EH (cell line): ENCODE measurements around the gene ABI2.
"Not testable (repeated sequence)": the region's sequence is repeated elsewhere in the genome, so short reads cannot be mapped to it uniquely, and the experiment has no call there.

Experiments used
- DNase-seq: peaks from one replicate; pipeline ENCODE4 v3.0.0-alpha.2; 2015; ENCODE audit warnings: low read depth

The ABI2 gene

DNA sequence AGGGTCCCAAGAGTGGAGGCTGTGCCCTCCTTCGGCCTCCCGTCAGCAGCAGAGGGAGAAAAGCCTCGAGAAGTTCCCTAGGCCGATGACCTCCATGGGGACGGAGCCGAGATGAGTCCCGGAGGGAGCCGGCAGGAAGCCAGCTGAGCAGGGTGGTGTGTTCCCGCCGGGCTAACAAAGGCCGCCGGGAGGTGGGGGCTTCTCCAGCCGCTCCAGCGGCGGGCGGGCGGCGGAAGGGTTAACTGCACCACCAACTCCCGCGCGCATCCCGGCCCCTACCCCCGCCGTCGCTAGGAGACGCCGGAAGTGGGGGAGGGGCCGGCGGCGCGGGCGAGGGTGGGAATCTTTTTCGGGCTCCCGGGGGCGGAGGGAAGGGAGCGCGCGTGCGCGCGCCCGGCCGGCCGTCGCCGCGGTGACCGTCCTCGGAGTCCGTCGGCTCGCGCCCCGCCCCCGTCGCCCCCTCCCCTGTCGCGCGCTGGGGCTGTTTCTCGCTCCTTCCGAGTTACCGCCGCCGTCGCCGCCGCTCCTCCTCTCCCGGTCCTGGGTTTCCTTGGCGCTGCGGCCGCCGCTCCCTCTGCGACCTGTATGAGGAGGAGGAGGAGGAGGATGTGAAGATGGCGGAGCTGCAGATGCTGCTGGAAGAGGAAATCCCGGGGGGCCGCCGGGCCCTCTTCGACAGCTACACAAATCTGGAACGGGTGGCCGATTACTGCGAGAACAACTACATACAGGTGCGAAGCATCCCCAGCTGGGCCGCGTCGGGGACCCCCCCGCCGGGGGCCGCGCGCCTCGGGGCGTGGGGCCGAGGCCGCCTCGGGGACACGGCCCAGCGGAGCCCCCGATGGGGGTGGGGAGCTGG, at the start of gene ABI2:
TSS of gene ABI2 (plus strand) at position 494 of the 859 bp plus-strand sequence. CDS start at position 615, 121 bp downstream.
- peak; percentile 81 for DNase-seq

DNA sequence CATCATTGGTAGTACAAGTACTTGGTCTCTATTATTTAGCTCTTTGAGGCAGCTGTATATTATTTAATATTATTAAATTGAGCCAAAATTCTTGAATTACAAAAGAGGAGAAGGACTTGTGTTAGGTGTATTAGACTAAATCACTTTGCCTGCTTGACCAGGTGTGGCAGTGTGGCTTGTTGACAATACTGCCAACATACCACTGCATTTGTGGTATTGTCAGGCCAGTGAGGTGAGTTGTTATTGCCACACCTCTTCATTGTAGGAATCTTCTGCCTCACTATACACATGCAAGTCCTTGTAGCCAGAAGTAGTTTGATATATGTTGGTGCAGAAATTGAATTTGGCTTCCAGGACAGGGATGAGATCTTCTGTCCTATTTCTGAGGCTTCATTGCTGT, 48.9 kb upstream of the ABI2 start:
- DNase-seq = no peak

DNA sequence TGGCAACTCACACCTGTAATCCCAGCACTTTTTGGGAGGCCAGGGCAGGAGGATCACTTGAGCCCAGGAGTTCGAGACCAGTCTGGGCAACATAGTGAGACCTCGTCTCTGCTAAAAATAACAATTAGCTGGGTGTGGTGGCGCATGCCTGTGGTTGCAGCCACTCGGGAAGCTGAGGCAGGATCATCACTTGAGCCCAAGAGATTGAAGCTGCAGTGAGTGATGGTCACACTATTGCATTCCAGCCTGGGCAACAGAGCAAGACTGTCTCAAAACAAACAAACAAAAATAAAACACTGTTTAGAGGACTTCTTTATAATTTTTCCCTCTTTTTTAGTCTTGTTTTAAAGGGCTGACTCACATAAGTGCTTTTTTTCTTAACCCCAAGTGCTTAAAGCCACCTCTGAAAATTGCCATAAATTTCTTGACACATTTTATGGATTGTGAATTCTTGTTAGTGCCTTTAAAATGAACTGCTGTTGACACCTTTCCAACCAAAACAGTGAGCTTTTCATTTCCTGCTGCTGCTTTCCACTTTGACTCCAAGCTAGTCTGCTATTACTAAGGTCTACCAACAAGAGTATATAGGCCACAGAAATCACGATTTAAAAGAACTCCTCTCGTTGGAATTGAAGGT, 47.6 kb upstream of the ABI2 start:
- peak; percentile 83 for DNase-seq

DNA sequence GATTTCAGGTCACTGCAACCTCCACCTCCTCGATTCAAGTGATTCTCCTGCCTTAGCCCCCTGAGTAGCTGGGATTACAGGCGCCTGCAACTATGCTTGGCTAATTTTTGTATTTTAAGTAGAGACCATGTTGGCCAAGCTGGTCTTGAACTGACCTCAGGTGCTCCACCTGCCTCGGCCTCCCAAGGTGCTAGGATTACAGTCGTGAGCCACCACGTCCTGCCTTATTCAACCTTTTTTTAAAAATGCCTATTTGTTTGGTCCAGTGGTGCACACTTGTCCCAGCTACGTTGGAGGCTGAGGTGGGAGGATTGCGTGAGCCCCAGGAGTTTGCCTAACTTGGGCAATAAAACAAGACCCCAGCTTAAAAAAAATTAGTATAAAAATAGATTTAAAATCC, 46.1 kb upstream of the ABI2 start:
- no peak for DNase-seq

DNA sequence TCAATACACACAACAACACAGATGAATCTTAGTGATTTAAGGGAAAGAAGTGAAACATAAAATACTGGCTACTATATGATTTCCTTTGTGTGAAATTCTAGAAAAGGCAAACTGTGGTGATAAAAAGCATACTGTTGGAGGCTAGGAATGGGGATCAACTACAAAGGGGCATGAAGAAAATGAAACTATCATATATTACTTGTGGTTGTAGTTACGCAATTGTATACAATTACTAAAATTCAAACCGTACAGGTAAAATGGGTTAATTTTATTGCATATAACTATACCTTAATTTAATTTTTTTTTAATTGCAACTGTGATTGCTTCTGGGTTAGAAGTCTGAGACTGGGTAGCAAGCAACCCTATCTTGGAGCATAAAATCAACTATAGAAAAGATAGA, 41.7 kb upstream of the ABI2 start:
- DNase-seq = no peak

DNA sequence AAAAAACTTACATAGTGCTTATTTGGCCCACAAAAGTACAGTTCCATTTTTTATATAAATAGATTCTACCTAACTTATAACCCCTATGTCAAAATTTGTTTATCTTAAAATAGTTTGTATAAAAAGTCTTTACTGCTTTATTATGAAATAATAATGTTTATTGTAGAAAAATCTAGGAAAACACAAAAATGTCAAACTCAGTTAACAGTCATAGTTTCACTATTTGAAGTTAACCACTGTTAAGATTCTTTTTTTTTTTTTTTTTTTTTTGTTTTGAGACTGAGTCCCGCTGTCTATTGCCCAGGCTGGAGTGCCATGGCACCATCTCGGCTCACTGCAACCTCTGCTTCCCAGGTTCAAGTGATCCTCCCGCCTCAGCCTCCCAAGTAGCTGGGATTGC, 26.5 kb upstream of the ABI2 start:
- DNase-seq = peak; percentile 11

DNA sequence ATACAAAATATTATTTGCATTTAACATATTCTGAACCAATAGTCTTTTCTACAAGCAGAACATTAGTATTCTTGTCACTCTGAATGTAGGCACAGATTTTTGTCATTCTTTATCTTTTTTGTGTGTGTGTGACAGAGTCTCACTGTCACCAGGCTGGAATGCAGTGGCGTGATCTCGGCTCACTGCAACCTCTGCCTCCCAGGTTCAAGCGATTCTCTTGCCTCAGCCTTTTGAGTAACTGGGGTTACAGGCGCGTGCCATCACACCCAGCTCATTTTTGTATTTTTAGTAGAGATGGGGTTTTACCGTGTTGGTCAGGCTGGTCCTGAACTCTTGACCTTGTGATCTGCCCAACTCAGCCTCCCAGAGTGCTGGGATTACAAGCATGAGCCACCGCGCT, 25.6 kb upstream of the ABI2 start:
- DNase-seq = peak; percentile 8

DNA sequence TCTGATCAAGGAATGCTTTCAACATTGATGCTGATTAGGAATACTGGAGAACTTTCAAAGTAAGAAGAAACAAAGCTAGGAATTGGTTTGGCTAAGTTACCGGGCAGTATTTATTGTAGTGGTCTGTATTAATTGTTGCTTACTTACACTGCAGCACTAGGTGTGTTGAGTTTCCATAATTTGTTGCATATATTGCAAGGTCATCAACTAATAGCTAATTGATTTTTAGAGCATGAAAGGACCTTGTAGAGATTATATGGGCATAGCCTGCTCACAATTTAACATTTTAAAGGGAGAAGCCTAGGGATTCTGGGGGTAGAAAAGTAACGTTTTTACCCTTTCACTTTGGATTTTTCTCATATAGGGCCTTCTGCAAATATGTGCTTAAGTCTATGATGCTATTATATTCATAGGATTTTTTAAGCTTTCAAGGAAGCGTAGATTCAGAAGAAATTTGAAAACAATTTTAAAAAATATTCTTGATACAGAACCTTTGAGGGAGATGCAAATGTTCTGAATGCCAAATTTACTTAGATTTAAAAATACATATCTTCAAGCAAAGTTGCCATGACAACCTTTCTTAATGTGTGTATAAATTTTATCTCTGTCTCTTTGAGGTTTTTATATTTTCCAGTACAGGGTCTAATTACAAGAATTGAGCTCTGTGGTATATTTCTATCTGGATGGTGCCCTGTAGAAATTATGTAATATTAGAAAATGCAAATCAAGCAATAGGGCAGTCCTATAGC, 17.3 kb upstream of the ABI2 start:
- no peak for DNase-seq

DNA sequence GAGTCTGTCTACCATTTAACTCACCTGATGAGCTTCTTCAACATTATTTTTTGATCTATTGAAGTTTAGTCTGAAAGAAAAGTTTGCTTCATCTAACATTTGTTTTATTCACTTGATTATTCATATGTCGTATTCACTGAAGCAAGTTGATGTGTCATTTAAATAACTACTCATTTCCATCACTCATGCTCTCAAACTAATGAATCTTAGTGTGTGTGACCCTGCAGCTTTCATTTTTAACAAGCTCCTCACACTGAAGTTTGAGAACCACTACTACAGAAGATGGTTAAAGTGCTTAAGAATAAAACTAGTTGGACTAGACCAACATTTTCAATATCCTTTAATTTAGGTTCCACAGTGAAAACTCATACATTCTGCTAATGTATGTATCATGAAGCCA, 1.8 kb upstream of the ABI2 start:
- DNase-seq = no peak

DNA sequence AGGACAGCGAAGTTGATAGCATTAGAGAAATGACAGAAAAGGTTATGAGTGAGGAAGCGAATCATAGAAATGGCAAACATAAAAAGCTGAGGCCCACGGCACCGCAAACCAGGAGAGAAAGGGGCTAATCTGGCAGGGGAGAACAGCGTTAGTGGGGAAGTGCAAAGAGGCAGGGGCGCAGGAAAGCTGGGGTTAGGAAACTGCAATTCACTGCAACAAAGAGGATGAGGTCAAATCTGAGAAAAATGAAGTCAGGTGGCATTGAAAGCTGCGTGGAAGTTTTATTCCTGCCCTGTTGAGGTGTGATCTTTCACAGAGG, 653 bp upstream of the ABI2 start:
- no peak for DNase-seq

DNA sequence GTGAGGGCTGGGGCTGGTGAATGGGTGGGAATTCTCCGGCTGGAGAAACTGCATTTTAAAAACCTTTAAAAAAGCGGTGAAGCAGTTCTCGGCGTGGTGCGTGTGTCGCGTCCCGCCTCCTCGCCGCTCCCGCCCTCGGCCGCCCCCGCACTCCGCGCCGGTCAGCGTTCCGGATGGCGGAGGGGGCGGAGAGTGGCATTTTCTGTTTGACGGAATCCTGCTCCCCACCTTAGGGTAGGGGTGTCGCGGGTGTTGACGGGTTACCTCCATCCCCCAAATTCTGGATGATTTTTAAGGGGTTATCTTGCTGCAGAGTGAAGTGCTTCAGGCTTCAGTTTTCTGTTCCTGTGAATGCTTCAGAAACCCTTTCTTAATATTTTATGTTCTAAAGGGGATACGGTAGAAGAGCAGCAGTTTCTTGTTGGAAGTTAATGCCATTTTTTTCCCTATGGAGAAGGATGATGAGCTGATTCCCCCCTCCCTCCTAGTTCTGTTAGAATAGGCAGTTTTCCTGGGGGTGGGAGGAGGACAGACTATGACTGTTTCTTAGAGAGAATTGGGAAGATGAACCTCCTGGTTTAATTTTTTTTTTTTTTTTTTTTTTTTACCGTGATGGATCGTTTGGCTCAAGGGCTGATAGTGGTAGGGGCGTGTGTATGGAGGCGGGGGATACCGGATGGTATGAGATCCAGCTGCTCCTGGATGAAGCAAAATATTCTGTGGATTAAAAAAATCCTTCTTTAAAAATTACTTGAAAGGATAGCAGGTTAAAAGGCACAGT, 756 bp downstream of the ABI2 start:
- DNase-seq = peak; percentile 46

DNA sequence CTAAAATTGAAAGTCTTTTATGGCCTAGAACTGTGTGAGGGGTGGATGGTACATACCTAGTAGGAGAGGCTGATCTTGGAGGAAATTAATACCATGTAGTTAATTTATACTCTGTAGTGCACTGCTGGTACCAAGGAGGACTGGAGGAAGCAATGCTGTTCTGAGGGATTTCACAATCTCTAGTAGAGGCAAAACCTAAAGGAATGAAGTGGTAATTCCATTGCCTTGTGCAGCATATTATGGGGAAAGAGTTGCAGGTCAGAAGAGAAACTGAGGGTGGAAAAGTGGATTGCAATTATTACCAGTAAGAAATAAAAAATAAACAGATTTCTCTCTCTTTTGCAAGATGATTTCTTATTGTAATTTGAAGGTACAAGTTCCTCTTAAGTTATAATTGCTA, 2.2 kb downstream of the ABI2 start:
- peak; percentile 65 for DNase-seq

DNA sequence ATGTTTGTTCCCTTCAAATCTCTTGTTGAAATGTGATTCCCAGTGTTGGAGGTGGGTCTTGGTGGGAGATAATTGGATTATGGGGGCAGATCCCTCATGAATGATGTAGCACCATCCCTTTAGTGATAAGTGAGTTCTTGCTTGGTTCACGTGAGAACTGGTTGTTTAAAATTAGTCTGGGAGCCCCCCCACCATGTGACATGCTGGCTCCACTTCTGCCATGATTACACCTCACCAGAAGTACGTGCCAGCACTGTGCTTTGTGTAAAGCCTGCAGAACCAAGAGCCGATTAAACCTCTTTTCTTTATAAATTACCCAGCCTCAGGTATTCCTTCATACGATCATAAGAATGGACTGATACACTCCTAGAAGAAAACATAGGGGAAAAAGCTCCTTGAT, 10.1 kb downstream of the ABI2 start:
- DNase-seq = no peak

DNA sequence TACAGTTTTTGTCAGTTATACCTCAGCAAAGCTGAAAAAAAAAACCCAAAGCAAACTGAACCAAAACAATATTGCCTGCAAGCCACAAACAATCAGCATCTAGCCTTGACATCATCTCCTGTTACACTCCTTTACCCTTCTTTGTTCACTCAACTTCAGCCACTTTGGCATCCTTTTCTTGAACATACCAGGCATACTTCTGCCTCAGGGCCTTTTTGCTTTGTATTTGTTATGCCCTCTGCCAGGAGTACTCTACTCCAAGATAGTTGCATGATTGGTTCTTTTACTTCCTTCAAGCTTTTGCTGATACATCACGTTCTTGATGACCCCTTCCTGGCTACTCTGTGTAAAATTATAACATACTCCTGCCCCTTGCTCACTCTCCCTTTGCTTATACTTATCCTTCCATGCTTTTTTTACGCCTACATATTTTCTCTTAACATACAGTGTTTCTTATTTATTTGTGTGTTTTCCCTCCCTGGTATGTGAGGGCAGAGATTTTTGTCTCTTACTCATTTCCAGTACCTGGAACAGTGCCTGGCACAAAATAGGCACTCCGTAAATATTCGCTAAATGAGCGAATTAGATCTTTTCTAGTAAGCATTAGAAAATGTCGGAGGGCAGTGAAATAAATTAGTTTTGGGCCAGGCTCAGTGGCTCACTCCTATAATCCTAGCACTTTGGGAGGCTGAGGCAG, 12.7 kb downstream of the ABI2 start:
- peak; percentile 90 for DNase-seq

DNA sequence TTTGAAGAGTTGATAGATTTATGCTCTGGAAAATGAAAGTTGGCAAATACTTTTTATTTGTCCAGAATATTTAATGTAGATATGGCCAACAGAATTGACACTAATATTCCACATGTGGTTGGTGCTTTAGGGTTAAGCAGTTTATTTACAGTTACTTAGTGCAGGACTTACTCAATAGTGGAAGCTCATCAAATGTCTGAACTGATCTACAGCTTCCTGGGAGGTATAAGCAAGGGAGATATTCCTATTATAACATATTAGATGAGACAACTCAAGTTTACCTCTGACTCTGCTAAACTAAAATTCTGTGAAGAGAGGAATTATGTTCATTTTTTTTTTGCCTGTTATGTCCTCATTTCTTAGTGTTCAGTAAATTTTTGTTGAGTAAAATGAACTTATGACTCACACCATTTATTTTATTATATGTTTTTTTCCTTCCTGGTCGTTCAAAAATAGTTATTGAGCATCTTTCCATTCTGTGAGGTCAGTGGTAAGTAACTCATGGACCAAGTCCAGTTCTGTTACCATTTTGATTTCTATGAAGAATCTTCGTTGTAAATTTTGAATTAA, 13.6 kb downstream of the ABI2 start:
- DNase-seq = peak; percentile 27

DNA sequence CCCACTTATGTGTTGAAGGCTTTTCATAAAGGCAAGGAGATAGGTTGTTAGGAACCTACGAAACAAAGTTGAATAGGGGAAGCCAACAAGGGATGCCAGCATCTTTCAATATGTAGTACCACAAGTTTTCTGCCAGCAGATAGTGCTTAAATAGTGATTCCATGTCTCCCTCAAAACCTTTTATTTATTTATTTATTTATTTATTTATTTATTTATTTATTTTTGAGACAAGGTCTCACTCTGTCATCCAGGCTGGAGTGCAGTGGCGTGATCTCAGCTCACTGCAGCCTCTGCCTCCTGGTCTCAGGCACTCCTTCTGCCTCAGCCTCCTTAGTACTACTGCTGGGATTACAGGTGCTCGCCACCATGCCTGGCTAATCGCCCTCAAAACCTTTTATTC, 14.2 kb downstream of the ABI2 start:
- DNase-seq = not testable (repeated sequence)

DNA sequence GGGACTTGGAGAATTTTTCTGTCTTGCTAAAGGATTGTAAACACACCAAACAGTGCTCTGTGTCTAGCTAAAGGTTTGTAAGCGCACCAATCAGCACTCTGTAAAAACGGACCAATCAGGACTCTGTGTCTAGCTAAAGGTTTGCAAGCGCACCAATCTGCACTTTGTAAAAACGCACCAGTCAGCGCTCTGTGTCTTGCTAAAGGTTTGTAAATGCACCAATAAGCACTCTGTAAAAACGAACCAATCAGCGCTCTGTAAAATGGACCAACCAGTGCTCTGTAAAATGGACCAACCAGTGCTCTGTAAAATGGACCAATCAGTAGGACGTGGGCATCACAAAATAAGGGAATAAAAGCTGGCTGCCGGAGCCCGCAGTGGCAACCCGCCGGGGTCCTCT, 16.5 kb downstream of the ABI2 start:
- no peak for DNase-seq

DNA sequence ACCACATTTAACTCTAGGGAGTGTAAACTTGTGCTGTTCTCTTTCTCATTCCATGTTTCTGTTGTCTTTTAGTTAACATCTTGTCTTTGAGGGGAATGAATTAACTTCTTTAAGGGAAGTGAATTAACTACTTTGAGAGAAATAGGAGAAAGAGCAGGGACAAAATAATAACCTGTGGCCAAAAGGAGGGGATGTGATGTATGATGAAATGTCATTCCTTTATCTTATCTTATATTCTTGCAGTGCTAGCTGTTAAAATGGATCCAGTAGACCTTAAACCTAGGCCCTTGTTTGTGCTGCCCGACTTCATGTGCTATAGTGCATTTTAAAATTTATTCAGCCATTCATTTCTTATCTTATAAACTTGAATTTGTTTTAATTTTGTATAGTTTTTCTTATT, 18.4 kb downstream of the ABI2 start:
- no peak for DNase-seq

DNA sequence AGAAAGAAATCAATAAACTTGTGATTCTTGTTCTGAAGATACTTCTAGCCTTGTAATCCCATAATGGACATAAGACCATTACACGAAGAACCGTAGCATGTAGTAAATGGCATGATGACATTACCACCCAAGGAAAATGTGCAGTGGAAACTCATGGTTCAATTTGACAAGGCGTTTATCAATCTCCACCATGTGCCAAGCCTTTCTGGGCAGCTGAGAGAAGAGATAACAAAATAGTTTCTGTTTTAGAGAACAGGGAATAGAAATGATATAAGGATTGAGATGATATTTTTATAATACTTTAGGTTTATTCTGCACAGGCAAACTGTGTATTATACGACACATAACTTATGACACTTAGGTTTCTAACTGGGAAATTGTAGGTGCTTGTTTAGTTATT, 19.2 kb downstream of the ABI2 start:
- DNase-seq = no peak

DNA sequence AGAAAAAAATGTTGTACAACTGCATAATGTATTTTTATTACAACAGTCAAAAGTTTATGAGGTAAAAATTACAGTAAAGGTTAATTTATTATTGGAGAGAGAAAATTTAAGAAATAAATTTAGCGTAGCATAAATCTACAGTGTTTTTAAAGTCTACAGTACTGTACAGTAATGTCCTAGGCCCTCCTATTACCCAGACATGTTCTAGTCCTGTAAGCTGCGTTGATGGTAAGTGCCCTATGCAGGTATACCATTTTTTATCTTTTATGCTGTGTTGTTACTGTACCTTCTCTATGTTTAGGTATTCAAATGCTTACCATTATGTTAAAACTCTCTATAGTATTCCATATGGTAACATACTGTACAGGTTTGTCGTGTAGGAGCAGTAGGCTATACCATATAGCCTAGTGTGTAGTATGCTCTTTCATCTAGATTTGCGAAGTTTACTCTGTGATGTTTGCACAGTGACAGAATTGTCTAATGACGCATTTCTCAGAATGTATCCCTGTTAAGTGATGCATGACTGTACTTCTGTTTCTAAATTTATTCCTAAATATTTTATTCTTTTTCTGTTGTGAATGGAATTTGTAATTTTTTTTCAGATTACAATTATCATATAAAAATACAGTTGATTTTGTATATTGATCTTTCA, 24.5 kb downstream of the ABI2 start:
- DNase-seq = no peak

DNA sequence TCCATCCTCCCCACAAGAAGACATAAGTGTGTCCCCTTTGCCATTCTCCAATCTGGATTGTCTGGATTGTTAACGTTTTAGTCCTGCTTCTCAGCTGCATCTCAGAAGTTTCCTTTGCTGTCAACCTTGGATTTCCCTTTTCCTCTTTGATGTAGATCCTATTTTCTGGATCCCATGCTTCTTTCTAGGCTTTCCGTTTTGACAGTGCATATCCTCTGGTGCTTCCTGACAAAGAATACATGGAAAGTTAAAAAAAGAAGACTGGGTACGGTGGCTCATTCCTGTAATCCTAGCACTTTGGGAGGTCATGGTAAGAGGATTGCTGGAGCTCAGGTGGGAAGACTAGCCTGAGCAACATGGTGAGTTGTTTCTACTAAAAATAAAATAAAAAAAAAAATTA, 26.8 kb downstream of the ABI2 start:
- DNase-seq = no peak
